Panc1 (cell line): ENCODE measurements around the gene SLC35A2. TPM values are rescaled to one million over a fixed set of nuclear protein-coding genes. Genes with fewer than 3 reads are reported as not detected.

Experiments used
- ATAC-seq: fragments of 200-7000 bp; cut with Tn5 transposase; 2 replicates; pipeline ENCODE4 v1.9.1; 2020; ENCODE audit warnings: mild to moderate bottlenecking, moderate library complexity
- BruUV-seq: library from RNA; stranded (reverse); fragments of 400-500 nt; replicated peaks from 2 replicates; lab custom pipeline; 2021; lab: Mats Ljungman, UMichigan
- CTCF ChIA-PET: fragments of 300-600 bp; sonication (Branson Sonifier 250); formaldehyde crosslinking; loops from one replicate; lab custom pipeline; 2022; ENCODE audit warnings: antibody characterized with exemption; lab: Charles Lee
- POLR2A ChIA-PET: fragments of 300-600 bp; sonication (Branson Sonifier 250); formaldehyde crosslinking; loops from one replicate; lab custom pipeline; 2022; ENCODE audit warnings: antibody characterized with exemption; lab: Charles Lee
- DNase-seq: peaks from one replicate; pipeline ENCODE4 v3.0.0-alpha.2; 2010; ENCODE audit warnings: low read depth, low spot score
- H3K27ac ChIP-seq: 2 replicates; pipeline ENCODE4 v1.5.1; 2011; ENCODE audit warnings: mild to moderate bottlenecking, low read length, inconsistent platforms
- H3K27me3 ChIP-seq: fragments of 200-500 bp; sonication (Bioruptor generic); 2 replicates; pipeline ENCODE4 v1.6.0; 2014; ENCODE audit warnings: low read length, inconsistent platforms; ENCODE audit not compliant: control insufficient read depth, insufficient read depth
- H3K36me3 ChIP-seq: fragments of 200-500 bp; sonication (Bioruptor generic); 2 replicates; pipeline ENCODE4 v1.5.1; 2014; ENCODE audit warnings: inconsistent platforms, mild to moderate bottlenecking, low read length, moderate library complexity; ENCODE audit not compliant: control insufficient read depth, insufficient read depth
- H3K4me1 ChIP-seq: 2 replicates; pipeline ENCODE4 v1.5.1; 2011; ENCODE audit warnings: inconsistent platforms, mild to moderate bottlenecking, low read length, moderate library complexity; ENCODE audit not compliant: control insufficient read depth, insufficient read depth
- H3K4me3 ChIP-seq, 2 experiments: 2 replicates each; pipeline ENCODE4 v1.5.1; 2011 to 2012; ENCODE audit warnings: low read depth in 2 of 2, low read length in 2 of 2, mild to moderate bottlenecking in 2 of 2, inconsistent platforms in 1 of 2, moderate library complexity in 1 of 2
- H3K9me3 ChIP-seq: fragments of 200-500 bp; sonication (Bioruptor generic); 2 replicates; pipeline ENCODE4 v1.5.1; 2014; ENCODE audit warnings: low read depth, mild to moderate bottlenecking, inconsistent platforms, low read length, moderate library complexity; ENCODE audit not compliant: control insufficient read depth, insufficient read depth
- CTCF ChIP-seq: fragments of 450-650 bp; IDR thresholded peaks from 2 replicates; pipeline ENCODE4 v1.5.1; 2017; ENCODE audit warnings: mild to moderate bottlenecking
- POLR2AphosphoS5 ChIP-seq: IDR thresholded peaks from 2 replicates; pipeline ENCODE4 v1.6.1; 2012; ENCODE audit warnings: mild to moderate bottlenecking, low read depth, low read length, moderate library complexity
- REST ChIP-seq, 2 experiments: IDR thresholded peaks; 2 replicates each; pipeline ENCODE4 v1.6.1; 2011 to 2012; ENCODE audit warnings: low read depth in 2 of 2, control low read depth in 1 of 2, low read length in 1 of 2, mild to moderate bottlenecking in 1 of 2, moderate library complexity in 1 of 2; ENCODE audit not compliant: insufficient read depth in 1 of 2
- SIN3A ChIP-seq: IDR thresholded peaks from 2 replicates; pipeline ENCODE4 v1.6.1; 2012; ENCODE audit warnings: low read depth, mild to moderate bottlenecking, low read length, moderate library complexity, borderline replicate concordance; ENCODE audit not compliant: insufficient read depth
- TCF7L2 ChIP-seq: IDR thresholded peaks from 2 replicates; pipeline ENCODE4 v1.6.1; 2011; ENCODE audit warnings: mild to moderate bottlenecking, low read depth, low read length, inconsistent platforms
- in situ Hi-C: cut with HindIII; loops from 2 replicates; pipeline ENCODE4 v1.10.0; 2016; ENCODE audit warnings: low sequenced_read_pairs, low pct_unique_long_range_greater_than_20kb
- intact Hi-C: fragments of 100-400 bp; cut with micrococcal nuclease; formaldehyde crosslinking; loops from one replicate; pipeline ENCODE4 v1.10.0; 2022; ENCODE audit not compliant: unreplicated experiment
- total RNA-seq: library from RNA; stranded (reverse); gene quantifications from one replicate; pipeline ENCODE4 v1.2.1, GENCODE V29; 2021; ENCODE audit not compliant: unreplicated experiment

The SLC35A2 gene
- total RNA-seq, 1 experiment from 2014 or later: 72.4 TPM

- no peak overlapping the region for H3K27ac ChIP-seq
- H3K9me3 ChIP-seq: no peaks in the 10 kb centered on the region
- in situ Hi-C loops: no loop called here
- intact Hi-C loops: no loop called here
- DNase-seq (no peak), ATAC-seq (no peak)
- H3K36me3 ChIP-seq: peaks cover 4% of the 10 kb centered on the region
- CTCF ChIA-PET: no interaction called here
- POLR2A ChIA-PET: no interaction called here
- no peak for TF ChIP-seq CTCF
- no peak for TF ChIP-seq POLR2AphosphoS5
- no peak for TF ChIP-seq SIN3A
- no peak for TF ChIP-seq REST (IDR thresholded peaks at IDR 0.05; ENCODE audit: insufficient read depth in 1 of 2, low read depth in 2 of 2, low read length in 1 of 2)
- no peak for TF ChIP-seq TCF7L2
- H3K27me3 ChIP-seq: no peaks in the 10 kb centered on the region
- peaks cover 8% of the 10 kb centered on the region for H3K4me1 ChIP-seq
- BruUV-seq: no TSS peak
- H3K4me3 ChIP-seq: no peak overlapping the region
These were observed 9.3 kb upstream of the SLC35A2 start for GRCh38 chrX:48920718-48921104.

GRCh38 chrX:48919947-48920717 is 8.7 kb upstream of the SLC35A2 start:
- CTCF ChIA-PET: no interaction called here
- TF ChIP-seq SIN3A: no peak
- no peak for TF ChIP-seq REST (IDR thresholded peaks at IDR 0.05; ENCODE audit: insufficient read depth in 1 of 2, low read depth in 2 of 2, low read length in 1 of 2)
- TF ChIP-seq TCF7L2: no peak
- TF ChIP-seq POLR2AphosphoS5: no peak
- no peak for TF ChIP-seq CTCF
- DNase-seq (no peak), ATAC-seq (no peak)
- POLR2A ChIA-PET: no interaction called here
- Histone ChIP-seq H3K27me3 (no peaks in the 10 kb centered on the region), H3K4me3 (no peak overlapping the region; a peak in 1 of 4 replicates), H3K36me3 (peaks cover 7% of the 10 kb centered on the region), H3K27ac (peak overlapping the region; percentile 72), H3K9me3 (no peaks in the 10 kb centered on the region), H3K4me1 (peaks cover 8% of the 10 kb centered on the region)
- intact Hi-C loops (no loop called here), in situ Hi-C loops (no loop called here)
- no TSS peak for BruUV-seq
